HK-2 (cell line): ENCODE measurements around the gene CNTN4.

ENCODE experiments used
- DNase-seq: peaks from one replicate; pipeline ENCODE4 v3.0.0-alpha.2; 2018; ENCODE audit not compliant: unreplicated experiment

Gene CNTN4

GRCh38 chr3:2856138-2857133, 757.8 kb downstream of the CNTN4 start:
- no peak for DNase-seq

- DNase-seq = no peak
These were observed 762.0 kb downstream of the CNTN4 start for GRCh38 chr3:2860626-2861025.

DNA sequence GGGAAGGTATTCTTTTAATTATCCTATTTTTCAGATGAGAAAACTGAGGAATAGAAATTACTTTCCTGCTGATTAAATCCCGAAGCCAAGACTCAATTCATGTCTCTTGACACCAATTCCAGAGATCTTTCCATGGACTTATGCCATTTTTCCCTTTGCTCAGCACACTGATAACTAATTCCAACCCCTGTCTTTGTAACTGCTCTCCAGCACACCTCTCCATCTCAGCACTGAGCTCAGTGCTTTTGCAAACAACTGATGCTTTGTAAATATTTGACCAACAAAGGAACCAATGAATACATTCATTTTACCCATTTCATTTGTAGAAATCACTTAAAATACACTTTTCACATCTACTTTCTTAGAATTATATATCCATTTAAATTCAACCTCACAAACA, 762.5 kb downstream of the CNTN4 start:
- DNase-seq = no peak

GRCh38 chr3:2861920-2862319, 763.3 kb downstream of the CNTN4 start:
- DNase-seq = no peak

DNA sequence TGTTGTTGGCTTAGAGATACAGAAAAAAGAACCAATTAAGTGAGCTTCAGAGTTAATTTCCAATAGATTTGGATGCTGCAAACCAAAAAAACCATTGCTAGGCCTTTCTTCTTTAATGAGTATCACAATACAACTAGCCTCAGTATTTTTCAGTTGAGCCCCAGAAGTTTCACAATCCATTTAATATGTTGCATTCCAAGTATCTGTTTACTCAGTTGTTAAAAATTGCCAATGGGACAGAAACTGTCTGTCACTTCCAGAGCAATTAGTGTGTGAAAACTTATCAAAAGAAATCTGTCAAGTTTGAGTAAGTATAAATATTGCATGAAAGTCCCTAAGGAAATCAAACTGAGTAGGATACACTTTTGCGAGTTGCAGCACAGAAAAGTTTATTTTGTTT, 763.7 kb downstream of the CNTN4 start:
- no peak for DNase-seq

DNA sequence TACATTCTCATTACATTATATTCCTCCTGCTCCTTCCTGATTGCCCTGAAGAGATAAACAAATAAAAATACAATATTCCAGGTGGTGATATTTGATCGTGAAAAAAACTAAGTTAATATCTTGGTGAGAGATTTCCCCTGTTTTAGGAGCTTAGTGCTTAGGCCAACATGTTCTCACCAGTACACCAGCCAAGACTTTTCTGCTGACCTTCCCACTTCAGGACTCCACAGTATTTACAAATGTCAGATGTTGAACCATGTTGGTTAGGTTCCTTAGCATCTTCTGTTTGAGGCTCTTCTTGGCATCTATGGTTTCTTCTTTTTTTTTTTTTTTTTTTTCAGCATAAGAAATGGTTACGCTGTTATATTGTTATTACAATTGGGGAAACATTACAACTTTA, 764.5 kb downstream of the CNTN4 start:
- DNase-seq = no peak

DNA sequence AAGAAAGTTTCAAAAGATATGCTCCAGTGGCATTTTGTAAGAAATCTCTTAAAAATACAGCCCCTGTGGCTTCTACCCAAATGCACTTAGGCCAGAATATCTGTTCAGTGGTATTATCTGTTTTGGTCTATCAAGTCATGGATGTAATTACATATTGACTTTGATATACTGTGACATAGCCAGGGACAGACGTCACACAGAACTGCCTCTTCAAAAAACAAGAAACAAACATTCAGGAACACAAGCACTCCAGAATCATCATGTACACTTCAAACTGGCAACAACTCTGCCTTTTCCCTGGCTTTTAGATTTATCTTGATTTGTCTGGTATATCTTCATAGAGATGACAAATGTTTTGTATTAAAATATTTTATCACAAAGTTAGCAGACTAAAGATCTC, 771.2 kb downstream of the CNTN4 start:
- DNase-seq = no peak

DNA sequence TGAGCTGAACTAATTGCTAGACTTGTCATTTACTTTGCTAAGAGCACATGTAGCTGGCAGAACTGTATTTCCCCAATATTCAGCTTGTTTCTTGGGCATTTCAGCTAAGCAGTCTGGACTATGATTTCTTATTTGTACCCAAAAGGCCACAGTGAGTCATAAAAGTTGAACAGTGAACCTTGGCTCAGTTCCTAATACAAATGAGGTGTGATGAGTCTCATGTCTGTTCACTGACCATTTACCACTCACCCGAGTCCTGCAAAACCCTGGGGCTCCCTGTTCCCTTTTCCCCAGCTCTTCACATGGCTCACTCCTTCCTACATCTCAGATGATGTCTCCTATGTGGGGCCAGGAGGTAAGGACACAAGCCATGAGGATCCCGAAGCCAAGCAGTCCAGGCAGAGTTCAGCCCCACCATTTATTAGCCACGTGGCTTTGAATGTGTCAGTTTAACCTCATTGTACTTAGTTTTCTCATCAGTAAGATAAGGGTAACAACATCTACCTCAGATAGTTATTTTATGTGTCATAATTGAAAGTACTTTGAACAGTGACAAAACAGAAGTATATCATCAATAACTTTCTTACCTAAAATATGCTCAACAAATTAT, 772.2 kb downstream of the CNTN4 start:
- DNase-seq = no peak

DNA sequence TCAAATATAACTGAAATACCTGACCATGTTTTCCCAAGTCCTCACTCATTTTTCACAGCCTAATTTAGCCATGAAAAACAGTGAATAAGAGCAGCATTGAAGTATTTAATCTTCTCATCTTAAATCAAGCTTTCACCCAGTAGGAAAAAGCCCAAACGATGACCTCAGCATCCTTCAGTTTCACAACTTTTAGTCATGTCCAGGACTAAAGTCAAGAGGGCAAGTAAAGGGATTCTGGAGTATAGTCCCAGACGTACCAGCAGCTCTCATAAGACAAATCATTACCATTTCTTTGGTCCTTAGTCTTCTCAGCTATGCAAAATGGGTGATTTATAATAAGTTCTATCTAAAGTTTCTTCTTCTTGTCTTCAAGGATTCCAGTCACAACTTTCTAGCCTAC, 774.2 kb downstream of the CNTN4 start:
- no peak for DNase-seq

- DNase-seq = no peak
These were observed 775.3 kb downstream of the CNTN4 start for GRCh38 chr3:2873986-2874385.

DNA sequence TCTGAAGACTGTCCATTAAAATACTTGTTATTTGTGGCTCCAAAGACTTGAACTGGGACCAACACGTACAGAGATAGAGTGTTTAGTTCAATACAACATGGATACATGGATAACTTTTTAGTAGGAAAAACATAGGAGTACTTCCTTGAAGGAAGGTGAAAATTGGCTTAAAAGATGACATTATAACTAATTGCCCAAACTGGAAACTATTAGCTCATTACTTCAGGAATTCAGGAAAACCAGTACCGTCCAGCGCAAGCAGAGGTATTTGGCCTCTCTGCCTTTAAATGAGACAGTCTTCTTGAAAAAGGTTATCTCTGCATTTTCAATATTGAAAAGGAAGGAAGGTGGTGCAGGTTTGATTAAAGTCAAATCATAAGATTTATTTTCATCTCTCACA, 777.0 kb downstream of the CNTN4 start:
- DNase-seq = no peak

DNA sequence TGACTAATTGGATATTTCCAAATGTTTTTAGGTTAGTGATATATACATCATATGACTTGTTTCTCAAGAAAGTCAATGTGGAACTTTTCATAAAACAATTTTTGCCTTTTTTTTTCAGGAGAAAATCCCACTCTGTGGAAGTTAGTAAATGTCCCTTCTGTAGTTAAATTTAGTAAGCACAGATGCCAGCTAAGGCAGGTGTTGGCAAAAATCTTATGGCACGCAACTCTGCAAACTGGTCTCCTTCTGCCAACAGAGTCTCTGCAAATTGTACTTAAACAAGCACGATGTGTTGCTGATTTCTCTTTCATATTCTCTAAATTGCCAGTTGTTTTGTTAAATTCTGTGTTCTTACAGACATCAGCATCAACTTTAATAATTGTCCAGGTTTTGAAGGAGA, 777.7 kb downstream of the CNTN4 start:
- no peak for DNase-seq

DNA sequence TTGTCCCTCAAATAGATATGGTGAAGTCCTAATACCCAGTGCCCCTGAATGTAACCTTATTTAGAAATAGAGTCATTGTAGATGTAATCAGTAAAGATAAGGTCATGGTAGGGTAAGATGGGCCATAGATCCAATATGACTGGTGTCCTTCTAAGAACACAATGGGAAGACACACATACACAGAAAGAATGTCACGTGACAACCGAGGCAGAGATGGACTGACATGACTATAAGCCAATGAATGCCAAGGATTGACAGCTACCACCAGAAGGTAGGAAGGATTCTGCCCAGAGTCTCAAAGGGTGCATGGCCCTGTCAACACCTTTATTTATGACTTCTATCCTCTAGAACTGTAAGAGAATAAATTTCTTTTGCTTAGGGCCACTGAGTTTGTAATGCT, 780.4 kb downstream of the CNTN4 start:
- no peak for DNase-seq

DNA sequence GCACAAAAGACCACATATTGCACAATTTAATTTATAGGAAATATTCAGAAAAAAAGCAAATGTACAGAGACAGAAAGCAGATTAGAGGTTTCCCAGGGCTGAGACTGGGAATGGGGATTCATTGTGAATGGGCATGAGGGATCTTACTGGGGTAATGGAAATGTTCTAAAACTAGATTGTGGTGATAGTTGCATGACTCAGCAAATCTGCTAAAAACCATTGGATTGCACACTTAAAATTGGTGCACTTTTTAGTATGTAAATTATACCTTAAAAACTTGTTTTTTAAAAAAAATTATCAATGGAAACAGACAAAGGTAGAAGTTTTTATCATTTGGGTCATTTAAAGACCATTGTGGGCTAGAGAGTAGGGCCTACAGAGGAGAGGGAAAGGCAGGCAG, 780.9 kb downstream of the CNTN4 start:
- no peak for DNase-seq

DNA sequence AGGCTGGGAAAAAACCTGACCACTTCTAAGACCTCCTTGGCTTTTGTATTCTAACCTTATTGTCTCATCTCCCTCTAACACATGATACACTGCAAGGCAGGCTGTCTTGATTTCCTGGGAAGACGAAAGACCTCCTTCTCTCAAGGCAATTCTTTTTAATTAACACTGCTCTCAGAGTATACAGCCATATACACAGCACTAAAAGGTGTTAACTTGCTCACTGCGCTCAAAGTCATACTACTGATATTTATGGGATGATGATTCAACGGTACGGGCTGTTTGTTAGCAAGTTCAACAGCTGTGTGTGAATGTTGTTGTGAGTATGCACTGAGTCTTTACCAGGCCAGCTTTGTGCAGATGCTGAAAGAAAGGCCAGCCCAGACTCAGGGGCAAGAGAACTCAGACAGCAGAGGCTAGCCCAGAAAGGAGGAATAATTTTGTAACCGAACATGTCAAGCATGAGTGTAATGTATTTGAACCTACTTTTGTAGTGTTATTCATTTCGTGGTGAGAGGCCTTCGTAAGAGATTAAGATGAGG, 781.6 kb downstream of the CNTN4 start:
- no peak for DNase-seq

GRCh38 chr3:2883283-2883682, 784.6 kb downstream of the CNTN4 start:
- no peak for DNase-seq

DNA sequence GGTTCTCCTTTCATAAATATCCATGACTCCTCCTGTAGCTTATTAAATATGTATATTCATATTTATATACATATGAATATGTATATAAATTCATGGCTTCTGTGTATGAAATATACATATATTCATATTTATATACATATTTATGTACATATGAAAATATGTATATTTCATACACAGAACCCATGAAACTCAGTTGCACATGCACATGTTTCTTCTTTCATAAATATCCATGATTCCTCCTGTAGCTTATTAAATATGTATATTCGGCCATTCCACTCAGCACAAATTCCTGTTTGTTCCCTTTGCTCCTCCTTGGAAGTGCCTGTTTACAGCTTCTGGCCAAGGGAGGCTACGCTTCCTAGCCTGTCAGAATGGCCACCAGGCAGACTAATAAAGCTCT, 789.9 kb downstream of the CNTN4 start:
- DNase-seq = no peak

DNA sequence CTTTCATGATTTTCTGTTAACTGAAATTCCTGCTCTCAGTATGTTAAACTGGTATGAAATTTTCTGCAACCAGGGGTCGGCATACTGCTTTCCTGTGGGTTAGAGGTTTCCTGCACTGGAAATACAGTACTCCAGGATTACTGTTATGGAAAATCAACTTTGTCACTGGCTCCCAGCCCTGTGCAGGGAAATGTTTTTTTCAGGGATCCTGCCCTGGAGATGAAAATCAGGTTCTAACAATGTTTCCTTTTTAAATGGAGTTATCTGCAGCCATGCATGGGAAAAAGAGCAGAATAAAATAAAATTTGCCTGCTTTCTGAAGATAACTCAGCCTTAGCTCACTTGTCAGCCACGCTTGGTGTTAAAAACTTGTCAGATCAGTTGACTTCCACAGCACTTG, 791.1 kb downstream of the CNTN4 start:
- DNase-seq = no peak

DNA sequence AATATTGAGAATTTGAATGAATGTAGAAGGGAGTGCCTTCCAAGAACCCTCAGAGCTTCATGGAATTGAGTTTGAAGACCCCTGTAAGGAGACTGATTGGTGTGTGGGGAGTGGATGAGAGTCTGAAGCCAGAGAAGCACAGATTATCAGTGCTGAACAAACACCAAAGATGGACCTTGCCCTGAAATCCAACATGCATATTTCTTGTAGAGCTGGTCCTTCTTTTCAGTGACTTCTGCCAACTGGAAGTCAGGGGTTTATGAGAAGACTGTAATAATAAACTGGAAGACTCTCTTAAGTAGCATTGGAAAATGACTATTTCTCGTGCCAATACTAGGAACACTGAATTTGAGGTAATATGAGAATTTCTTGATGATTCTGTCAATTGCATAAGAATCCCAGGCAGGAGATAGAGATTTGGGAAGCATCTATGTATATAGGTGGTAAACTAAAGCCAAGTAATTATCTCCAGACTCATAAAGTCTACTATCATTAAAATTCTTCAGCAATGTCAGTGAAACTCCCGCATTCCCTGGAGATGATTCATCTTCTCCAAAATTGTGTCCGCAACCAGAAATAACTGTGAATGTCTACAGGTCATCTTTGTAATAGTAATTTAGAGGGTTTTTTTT, 797.8 kb downstream of the CNTN4 start:
- no peak for DNase-seq

DNA sequence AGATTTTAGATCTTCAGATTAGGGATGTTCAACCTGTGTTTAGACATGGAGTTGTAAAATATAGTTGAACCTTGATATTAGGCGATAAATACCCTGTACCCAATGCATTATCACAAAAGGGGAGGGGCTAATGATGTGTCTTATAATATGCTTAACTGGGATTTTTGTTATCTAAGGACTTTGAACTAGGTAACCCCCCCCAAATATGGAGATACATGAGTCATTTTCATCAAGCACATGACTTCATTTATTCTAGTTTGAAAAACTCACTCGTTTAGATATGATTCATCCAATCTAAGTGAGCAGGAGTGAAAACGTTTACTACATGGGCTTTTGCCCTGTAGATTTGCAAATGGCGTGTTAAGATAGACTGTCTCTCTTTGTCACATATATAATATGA, 799.2 kb downstream of the CNTN4 start:
- no peak for DNase-seq

GRCh38 chr3:2898591-2899353, 800.1 kb downstream of the CNTN4 start:
- DNase-seq = no peak

DNA sequence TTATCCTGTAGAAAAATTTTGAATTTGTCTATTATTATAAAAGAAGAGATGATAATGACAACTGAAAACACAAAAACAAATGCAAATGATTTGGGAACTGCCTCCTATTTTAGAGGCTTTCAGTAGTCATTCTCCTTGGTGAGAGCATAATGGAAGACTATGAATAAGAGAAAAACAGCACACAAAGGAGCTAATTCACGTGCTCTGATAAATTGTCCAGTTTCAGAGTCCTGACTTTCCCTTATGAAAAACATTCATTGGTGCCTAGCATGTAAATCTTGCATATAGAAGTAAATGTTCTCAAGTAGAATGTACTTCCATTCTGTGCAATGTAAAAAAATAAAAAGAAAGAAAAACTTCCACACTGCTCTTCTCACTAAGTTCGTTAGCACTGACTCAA, 805.4 kb downstream of the CNTN4 start:
- no peak for DNase-seq
